NT2/D1 (cell line): Measurements from ENCODE around the gene IDI2.

ENCODE experiments used
- YY1 ChIP-seq: IDR thresholded peaks from 2 replicates; pipeline ENCODE4 v1.6.1; 2011; ENCODE audit not compliant: insufficient read length, insufficient read depth
- ZNF274 ChIP-seq: IDR thresholded peaks from 2 replicates; pipeline ENCODE4 v1.6.1; 2011; ENCODE audit warnings: mild to moderate bottlenecking, low read depth, low read length

- TF ChIP-seq YY1 = no peak
- no peak for TF ChIP-seq ZNF274
These were observed 1.6 kb downstream of the IDI2 start for GRCh38 chr10:1024103-1024502.
